ENCODE measurements around the gene CLMP.

CLMP gene

DNA sequence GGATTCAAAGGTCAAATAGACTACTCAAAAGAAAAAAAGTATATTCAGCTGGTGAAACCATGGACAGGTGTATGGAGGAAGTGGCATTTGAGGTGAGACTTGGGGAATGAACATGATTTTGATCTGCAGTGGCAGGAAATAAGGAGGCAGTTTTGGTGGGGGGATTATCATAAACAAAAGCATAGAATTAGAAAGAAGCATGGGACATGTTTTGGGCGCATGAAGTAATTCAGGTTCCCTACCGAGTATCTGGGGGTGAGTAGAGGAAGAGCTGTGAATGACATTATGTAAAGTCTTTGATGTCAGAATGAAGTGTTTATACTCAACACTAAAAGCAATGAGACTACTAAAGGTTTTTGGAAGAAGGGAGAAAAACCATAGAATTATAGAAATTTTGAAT, 3.1 kb downstream of the CLMP start:
- DNase-seq (ENCODE audit: insufficient read length, low spot score), result no peak
- FAIRE-seq, result no peak

DNA sequence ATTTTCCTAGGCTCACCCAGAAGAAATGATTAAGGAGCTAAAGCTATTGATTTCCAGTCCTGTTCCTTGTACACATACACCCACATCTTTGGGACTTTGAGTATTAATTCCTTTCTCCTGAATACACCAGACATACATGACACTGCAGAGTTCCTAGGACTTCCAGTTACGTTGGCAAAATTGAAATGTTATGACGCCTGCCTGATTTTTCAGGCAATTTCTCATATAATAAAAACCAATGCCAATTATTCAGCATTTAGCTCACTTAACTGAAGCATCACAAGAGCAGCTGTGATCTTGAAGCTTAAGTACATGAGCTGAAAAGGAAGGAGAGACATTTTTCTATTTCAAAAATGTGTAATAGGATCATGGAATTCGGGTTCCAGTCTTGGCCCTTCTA, 4.5 kb downstream of the CLMP start:
- DNase-seq (ENCODE audit: insufficient read length, low spot score) (no peak), FAIRE-seq (no peak)

DNA sequence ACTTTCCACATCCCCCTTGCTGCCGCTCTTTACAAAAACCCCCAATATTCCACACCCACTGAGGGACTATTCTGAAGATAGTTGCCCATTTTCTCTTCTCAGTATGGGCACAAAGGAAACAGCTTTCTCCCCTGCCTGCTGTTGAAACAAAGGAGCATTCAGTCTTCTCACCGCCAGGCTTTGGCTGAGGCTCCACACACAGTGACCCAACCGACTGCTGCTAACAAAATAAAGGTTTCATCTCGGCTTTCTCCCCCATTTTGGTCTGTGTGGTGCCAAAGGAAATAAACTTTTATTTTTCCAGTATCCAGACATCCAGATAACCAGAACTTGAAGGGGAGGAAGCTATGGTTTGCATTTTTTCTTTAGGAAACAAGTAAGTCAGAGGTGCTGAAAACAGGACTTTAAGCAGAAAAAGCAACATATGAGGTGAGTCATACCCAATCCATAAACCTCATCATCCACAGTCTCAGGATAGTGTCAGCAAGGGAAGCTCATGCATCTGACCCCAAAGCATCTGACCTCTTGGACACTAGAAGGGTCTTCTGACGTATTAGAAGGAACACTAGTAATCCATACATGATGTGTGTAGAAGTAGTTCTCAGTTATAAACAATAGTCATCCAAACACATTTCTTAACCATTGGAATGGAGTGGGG, 6.4 kb downstream of the CLMP start:
- DNase-seq (ENCODE audit: insufficient read length, low spot score), result no peak
- FAIRE-seq, result no peak

DNA sequence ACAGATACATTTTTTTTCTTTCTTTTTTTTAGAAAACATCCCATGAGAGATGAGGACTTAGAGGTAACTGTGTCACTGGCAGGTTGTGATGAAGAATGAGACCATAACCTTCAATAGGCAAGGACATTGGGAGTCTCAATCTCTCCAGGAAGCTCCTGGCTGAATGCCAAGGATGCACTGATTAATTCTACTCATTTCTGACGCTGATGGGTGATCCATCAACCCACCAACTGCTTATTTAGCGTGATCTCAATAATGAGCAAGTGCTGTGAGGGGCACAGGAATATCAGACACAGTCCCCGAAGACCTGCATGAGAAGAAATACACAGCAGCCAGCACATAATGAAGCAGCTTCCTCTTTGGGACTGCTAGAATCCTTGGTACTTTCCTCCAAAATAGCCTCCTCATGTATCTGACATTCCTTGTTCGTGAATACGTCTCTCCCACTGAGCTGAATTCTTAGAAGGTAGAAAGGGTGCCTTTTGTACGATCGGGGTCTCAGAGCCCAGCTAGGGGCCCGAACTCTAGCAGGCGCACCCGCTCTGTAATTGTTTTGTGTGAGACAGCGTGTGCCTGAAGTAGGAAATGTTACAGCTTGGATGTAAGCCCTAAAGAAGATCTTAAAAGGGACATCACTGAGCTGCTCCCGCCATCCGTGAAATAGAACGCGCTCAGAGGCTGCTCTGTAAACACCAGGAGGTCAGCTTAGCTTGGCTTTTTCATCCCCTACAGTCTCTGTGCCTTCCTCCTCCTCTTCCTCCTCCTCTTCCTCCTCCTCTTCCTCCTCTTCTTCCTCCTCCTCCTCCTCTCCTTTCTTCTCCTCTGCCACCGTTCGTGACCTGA, 7.2 kb downstream of the CLMP start:
- FAIRE-seq, result no peak
- DNase-seq (ENCODE audit: insufficient read length, low spot score), result no peak

DNA sequence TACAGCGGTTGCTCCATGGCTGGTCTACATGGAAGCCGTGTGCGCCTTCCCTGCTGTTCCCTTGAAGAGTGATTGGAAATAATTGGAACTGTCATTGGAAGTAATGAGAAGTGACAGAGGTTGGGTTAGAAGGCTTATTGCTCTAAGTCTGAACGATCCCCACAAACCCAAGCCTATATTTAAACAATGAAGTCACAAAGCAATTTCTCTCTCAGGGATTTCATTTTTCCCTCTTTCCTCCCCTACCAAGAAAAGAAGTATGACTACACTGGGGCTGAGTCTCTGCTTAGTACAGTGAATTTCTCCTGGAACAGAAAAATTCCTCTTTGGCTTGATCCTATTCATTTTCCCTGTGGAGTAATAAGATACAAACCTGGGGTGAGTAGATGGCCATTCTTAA, 7.8 kb downstream of the CLMP start:
- no peak for DNase-seq (ENCODE audit: insufficient read length, low spot score)
- no peak for FAIRE-seq

DNA sequence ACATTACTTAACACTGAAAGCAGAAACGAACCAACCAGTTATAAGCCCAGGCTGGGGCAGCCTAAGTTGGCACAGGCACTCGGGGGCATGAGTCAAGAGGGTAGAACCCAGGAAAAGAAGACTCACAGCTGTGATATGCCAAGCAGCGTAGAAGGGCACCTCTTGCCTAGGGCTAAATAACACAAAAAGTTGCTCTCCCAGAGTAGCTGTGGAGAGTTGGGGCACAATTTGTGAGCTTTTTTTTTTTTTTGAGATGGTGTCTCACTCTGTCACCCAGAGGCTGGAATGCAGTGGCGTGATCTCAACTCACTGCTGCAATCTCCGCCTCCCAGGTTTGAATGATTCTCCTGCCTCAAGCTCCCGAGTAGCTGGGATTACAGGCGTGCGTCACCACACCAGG, 8.8 kb downstream of the CLMP start:
- no peak for DNase-seq (ENCODE audit: insufficient read length, low spot score)

DNA sequence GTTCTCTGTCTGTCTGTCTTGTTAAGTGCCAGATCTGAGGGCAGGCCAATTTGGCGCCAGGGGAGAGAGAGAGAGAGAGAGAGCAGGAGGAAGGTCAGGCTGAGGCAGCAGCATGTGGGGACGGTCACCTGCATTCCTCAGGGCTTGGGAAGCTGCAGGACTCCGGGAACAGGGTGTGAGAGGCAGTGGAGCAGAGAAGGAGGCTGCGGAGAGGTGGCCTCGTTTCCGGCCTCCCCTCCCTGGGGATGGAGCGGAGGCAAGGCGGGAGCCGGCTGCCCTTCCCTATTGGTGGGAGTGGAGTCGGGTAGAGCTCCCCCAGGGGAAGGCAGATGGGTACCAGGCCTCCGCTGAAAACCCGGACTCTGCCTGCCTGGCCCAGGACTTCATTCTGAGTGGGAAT, 9.7 kb downstream of the CLMP start:
- FAIRE-seq, result no peak

More for the DNA sequence above, 8.8 kb downstream of the CLMP start:
- no peak for FAIRE-seq

DNA sequence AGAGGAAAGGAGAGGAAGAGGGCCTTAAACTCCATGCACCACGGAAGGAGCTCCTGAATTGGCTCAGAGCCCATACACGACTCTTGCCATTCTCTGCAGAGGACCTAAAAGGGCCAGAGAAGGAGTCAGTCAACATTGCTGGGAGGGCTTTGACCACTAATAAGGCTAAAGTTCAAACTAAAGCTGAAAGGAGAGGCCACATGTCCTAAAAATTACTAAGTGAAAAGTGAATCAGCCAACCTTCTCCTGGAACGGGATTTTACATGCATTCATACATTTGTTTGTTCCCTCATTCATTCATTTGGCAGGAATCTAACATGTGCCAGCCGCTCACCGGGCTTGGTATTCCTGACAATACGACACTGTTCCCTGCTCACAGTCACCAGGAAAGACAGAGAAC, 10.5 kb downstream of the CLMP start:
- FAIRE-seq (no peak), DNase-seq (ENCODE audit: insufficient read length, low spot score) (no peak)

More for the DNA sequence above, 9.7 kb downstream of the CLMP start:
- no peak for DNase-seq (ENCODE audit: insufficient read length, low spot score)

DNA sequence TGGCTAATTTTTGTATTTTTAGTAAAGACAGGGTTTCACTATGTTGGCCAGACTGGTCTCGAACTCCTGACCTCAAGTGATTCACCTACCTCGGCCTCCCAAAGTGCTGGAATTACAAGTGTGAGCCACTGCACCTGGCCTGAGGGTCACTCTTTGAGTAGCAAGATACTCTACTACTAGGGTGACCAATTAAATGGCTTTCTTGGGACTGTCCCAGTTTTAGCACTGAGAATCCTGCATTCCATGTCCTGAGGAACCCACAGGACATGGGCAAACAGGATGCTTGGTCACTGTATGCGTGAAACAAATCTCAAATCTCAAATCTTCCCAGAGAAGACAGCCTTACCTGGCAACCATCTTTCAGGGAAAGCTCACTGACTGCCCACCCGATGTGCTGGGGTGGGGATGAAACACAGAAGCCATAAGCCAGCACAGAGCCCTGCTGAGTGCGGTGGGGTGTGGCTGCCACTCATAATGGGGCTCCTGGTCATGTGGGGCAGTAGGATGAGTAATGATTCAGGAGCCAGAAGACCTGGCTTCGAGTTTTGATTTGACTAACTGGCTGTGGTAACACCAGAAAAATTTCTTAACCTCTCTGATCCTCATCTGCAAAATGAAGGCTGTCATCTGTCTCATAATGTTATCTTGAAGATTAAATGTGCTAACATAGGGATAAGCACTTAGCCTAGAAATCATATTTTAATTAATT, 11.5 kb downstream of the CLMP start:
- FAIRE-seq (no peak), DNase-seq (ENCODE audit: insufficient read length, low spot score) (no peak)

DNA sequence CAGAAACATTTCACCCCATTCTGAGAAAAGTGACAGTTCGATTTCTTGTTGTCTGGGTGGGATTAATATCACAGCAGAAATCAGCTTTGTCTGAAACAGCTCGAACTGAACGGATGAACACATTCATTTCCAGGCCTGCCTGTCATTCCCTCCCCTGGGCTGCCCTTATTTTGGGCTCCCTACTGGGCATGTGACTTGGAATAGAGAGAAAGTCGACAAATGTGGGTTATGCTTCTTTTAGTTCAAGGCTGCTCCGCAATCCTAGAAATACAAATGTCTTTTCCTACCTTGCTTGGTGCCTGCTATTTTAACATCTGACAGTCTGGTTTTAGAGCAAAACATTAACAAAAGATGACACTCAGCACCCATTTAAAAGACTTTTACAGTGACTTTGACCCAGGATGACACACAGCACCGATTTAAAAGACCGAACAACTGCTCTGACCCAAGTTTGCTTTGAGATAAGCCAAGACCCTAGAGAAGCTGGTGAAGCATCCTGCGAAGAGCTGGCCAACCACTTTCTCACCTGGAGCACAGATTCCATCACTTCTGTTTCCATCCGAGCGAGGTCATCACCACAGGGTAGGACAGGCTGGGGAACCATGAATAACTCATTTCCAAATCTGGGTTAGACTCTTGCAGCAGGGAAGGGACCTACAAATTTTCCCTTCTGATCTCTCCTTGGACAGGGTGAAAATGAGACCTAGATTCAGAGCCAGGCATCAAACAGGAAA, 13.1 kb downstream of the CLMP start:
- no peak for DNase-seq (ENCODE audit: insufficient read length, low spot score)
- no peak for FAIRE-seq

DNA sequence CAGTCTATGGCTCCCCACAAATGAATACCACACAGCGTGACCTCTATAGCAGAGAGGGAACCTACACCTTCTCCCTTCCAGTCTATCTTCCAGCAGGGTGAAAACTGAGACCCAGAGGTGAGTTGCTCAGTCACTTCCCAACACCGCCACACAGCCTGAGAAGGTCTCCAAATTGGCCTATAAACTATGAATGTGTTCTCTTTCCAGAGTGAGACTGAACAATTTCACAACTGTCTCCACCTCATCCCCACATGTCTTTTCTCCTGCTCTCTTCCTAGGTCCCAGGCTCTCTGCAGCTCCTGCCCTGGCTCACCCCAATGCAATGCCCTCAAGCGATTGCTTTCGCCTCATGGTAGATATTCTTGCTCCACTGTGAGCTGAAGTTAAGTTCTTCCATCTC, 14.0 kb downstream of the CLMP start:
- FAIRE-seq (no peak), DNase-seq (ENCODE audit: insufficient read length, low spot score) (no peak)

DNA sequence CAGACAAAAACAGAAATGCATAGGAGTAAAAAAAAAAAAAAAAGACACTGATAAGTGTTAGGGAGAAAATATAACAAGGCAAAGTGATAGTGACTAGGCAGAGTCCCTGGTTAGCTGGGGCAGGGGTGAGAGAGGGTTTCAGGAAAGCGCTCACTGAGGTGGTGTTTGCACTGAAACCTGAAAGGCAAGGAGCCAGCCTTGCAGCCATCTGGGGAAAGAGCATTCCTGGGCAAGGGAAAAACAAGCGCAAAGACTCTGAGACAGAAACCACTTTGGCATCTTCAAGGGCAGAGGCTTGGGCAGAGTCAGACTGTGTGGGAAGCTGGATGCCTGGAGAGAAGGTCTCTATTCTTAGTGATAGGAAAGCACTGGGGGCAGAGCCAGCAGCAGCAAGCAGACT, 14.5 kb downstream of the CLMP start:
- DNase-seq (ENCODE audit: insufficient read length, low spot score), result no peak
- FAIRE-seq, result no peak

DNA sequence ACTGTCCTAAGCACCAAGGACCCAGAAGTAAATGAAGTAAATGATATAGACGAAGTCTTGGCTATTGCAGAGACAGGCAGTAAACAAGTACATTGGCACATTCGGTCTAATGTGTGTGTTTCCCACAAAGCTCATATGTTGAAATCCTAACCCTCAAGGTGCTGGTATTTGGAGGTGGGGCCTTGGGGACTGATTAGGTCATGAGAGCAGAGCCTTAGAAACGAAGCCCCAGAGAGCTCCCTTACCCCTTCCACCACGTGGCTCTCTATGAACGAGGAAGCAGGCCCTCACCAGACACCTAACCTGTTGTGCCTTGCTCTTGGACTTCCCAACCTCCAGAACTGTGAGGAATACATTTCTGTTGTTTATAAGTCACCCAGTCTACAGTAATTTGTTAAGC, 14.9 kb downstream of the CLMP start:
- DNase-seq (ENCODE audit: insufficient read length, low spot score) (no peak), FAIRE-seq (no peak)

DNA sequence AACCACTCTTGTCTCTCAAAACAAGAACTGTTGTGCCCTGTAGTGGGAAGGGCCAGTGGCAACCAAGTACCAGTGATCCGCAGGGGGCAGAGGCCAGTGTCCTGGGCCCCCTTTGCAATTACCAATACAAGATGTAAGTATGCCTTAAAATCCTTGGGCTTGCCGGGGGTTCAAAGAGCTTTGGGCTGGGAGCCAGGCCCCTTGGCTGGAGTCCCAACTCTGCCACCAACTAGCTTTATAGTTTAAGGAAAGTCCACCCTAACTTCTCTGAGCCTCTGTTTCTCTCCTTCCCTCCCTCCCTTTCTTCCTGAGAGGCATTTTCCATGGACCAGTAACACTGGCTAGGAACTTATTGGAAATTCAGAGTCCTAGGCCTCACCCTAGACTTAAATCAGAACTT, 15.5 kb downstream of the CLMP start:
- no peak for DNase-seq (ENCODE audit: insufficient read length, low spot score)
- FAIRE-seq, result no peak

DNA sequence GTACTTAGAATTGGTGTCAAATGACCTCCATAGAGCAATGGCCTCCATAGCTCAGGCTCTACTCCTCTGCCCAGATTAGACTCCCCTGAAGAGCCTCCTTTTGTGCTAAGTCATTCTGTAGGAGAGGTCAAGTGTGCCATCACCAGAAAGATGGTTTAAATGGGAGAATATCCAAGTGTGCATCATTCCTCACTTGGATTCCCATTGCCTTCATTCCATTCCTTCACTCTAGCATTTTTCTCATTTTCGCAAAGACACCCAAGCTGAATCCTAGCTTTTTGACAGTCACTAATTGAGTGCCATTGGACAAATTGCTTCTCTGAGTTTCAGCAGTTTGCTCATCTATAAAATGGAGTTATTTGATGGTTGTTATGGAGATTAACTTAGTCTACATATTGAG, 16.9 kb downstream of the CLMP start:
- no peak for DNase-seq (ENCODE audit: insufficient read length, low spot score)
- FAIRE-seq, result no peak

DNA sequence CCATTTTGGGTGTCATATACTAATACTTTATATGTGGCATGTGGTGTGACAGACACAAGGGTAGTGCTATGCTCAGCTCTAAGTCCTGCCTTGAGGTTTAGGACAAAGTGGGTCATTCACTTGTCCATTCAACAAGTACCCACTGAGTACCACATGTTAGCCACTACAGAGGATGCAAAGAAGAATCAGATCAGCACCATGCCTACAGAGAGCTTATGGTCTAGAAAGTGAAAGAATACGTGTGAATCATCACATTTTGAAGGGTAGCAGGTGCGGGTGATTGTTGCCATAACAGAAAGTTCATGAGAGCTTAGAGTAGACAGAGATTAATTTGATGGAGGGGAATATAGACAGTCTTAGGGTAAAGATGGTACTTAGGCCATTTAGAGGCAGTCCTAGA, 18.3 kb downstream of the CLMP start:
- FAIRE-seq (no peak), DNase-seq (ENCODE audit: insufficient read length, low spot score) (no peak)

DNA sequence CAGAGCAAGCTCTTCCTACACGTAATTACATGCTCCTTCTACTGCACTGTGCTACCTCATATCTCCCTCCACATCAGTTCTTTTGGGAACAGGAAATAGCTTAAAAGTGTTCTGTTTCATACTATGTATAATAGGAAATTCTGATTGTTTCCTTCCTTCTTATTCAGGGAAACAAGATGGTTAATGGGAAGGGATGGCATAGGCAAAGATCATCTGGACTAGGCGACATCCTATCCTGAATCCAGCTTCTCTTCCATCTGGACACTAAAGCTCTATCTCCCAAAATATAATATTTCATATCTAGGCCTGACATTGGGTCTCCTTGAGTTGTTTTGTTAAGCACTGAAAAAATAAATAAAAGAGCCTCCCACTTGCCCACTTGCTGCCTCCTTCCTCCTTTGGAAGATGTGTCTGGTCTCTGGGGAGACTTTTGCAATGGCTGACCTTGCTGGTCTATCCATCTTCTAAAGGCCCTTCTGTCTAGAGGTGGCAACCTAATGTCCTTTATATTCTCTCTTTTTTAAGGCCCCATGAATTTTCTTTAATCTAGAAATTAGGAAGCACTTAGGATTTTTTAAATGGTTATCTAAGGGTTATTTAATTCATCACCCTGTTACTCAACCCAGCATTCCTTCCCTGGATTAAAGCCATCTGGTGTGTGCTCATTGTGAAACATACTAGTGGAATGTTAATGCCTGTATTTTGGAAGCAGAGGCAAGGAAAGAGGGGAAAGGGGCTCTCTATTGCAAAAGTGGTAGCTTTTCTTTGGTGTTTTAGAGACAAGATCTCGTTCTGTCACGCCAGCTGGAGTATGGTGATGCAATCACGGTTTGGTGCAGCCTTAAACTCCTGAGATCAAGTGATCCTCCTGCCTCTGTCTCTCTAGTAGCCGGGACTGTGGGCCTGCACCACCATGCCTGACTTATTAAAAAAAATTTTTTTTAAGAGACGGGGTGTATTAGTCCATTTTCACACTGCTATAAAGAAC, 20.6 kb downstream of the CLMP start:
- DNase-seq (ENCODE audit: insufficient read length, low spot score) (no peak), FAIRE-seq (no peak)

DNA sequence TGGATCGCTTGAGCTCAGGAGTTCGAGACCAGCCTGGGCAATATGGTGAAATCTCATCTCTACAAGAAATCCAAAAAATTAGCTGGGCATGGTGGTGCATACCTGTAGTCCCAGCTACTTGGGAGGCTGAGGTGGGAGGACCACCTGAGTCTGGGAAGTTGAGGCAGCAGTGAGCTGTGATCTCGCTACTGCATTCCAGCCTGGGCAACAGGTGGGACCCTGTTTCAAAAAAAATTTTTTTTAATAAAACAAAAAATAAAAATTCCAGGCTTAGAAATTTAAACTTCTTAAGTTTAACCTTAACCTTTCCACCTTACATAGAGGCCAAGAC, 21.2 kb downstream of the CLMP start:
- DNase-seq (ENCODE audit: insufficient read length, low spot score) (no peak), FAIRE-seq (no peak)

DNA sequence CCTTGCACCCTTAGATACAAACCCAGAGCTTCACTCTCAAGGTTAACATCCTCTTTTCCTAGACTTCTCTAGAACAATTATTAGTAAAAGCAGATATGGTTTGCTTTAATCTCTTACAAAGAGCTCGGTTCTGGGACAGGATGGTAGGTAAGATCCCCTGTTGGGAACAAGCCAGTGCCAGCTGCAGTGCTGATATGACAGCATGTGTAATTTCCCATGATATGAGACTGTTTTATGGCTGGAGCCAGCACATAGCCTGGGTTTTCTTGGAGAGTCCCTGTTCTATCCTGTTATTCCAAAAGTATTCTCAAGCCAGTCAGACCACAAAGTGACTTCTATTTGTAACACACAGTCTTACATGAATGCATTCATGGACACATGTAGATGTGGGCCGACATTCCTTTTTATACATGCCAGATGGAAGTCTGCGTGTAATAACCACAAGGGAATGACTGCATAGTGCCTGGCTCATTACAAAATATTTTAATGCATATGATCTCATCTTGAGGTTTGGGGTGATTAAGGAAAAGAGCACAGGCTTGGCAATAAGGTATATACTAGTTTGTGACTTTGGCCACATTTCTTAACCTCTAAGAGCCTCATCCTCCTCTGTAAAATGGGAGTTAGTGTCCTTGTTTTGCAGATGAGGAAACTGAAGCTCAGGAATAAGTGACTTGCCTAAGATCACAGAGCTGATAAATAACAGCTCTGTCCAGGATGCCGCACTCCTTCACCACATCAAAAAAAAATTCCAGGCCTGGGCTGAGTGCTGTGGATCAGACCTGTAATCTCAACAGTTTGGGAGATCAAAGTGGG, 21.8 kb downstream of the CLMP start:
- DNase-seq (ENCODE audit: insufficient read length, low spot score), result no peak

More for the DNA sequence above, 21.8 kb downstream of the CLMP start:
- FAIRE-seq, result no peak
